HG03439 (cell line): ENCODE measurements around the gene NAV3.
A peak's percentile ranks its signal among the peaks of the same experiment; 100 is the strongest.

Experiments used
- ATAC-seq: cut with Tn5 transposase; IDR thresholded peaks from one replicate; pipeline ENCODE4 v1.9.1; 2021; ENCODE audit warnings: mild to moderate bottlenecking, moderate library complexity; ENCODE audit not compliant: unreplicated experiment

NAV3 gene

GRCh38 chr12:77845831-77846230, 15.1 kb downstream of the NAV3 start:
- ATAC-seq = no peak

DNA sequence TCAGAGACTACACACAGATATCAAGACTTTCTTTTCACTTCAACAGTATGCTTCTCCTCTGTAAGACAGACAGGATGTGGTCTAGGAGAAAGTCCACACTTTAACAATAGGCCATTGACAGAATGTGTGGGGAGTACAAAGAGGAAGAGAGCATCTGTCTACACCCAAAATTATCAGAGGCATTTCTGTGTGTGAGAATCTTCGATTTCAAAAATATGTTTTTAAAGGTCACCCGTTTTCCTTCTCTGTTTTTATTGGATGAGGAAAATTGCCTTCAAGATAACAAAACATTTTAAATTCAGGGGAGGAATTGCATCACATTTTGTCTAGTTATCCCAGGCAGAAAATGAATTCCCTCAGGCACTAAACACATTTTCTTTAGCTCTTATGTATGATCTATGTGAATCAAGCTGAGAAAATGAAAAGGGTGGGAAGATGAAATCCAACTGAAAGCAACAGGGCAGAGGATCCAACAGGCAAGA, 16.4 kb downstream of the NAV3 start:
- peak; percentile 77 for ATAC-seq

DNA sequence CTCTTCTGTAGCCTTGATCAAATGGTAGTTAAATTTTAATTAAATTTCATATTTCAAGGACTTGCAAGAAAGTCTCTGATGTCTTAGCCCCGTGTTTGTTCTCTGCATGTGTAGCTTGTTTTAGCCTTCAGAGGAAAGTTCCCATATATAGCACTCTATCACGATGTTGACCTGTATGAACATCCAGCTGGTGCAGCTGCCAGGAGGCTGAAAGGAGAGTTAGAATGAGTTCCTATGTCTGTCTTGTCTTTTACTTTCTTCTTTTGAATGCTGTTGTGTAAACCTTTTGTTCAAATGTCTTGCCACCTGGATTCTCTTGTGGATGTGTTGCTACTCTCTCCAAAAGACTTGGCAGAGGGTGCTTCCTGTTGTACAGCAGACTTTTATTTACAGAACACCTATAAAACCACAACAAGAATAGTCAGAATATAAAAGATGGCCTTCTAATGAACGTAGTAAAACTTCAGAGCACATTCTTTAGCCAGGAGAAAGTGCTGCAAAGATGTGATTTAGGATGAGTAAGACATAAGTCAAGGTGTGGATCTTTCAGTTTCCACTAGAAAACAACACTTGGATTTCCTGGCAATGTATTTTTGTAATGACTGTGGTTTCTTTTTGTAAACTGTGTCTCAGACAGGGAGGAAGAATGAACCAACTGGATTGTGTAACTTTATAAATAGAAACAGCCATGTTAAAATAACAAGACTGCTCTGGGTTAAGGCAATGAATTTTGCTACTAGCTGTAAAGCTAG, 17.2 kb downstream of the NAV3 start:
- no peak for ATAC-seq

- no peak for ATAC-seq
Measured at GRCh38 chr12:77850129-77850528, 19.4 kb downstream of the NAV3 start.

DNA sequence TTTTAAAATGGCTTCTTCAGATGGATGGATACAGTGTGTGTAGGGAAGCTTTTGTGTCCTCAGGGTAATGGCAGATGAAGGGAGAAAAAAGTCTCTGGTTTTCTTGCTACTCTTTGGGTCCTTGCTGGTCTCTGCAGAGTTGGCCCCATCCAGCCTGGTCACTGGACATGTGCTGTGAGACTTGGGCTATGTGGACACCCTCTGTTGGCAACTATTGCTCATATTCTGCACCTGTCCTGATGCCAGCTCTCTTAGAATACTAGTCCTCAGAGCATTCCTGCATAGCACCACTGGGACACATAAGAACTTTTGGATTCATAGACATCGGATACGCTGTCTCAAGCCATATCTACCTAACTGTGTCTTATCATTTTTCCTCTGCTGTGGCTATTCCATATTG, 20.0 kb downstream of the NAV3 start:
- no peak for ATAC-seq

DNA sequence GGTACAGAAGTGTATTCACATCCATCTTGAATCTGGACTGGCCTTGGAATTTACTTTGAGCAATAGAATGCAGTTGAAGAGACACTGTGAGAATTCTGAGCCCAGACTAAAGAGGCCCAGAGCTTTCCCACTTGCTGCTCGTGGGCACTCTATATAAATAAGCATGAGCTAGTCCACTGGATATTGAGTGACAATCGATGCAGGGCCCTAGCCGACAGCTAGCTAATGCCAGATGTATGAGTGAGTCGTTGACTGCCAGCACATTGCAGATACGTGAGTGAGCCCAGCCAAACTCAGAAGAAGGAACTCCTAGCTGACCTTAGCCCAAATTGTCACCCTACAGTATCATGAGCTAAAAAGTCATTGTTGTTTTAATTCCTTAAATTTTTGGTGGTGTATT, 24.9 kb downstream of the NAV3 start:
- ATAC-seq = no peak

DNA sequence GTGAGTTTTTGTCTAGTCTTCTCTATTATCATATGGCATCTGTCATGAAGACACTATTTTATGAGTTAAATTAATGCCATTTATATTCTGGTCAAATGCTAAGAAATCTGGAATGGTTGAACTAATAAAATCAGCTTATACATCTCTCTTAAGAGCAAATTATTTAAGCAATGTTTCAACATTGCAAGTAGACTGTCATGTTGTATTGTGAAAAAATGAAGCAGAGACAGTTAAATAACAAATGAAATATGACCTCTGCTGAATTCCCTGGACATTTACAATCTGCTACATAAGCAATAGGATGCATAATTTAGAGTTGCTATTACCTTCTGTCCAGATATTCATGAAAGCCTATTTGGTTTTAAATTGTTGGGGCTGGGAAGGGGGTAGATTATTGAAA, 30.6 kb downstream of the NAV3 start:
- ATAC-seq = no peak

DNA sequence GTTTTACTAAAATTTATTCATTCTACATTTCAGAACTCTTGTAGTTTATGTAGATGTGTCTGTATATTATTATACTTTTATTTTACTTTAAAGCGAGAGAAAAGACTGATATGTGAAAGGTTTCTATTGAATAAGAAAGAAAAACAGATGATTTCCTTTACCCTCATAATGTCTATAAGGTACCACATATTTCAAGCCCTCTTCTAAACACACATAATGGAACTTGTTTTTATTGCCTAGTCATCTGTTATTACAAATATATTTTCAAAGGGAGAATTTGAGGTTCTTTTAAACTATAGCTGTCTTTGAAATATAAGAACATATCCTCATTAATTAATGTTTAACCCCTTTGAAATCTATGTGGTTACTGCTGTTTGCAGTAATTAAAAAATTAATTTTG, 34.5 kb downstream of the NAV3 start:
- no peak for ATAC-seq

DNA sequence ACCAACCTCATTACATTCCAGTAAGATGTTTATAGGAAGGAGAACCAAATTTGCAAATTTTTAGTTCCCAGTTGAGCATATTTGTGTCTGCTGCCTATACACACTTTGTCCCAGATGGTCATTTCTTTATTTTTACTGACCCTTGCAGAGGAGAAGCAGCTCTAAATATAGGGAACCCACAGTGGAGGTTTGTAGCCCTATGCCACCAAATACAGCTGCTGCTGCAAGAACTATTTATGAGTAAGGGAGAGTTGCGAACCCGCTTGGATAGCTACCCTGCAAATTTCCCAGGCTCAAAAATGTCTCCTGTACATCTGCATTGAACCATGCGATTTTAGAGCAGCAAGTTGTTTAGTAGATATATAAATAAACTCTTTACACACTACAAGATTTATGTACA, 48.2 kb downstream of the NAV3 start:
- ATAC-seq = no peak

GRCh38 chr12:77882709-77883108, 52.0 kb downstream of the NAV3 start:
- no peak for ATAC-seq

DNA sequence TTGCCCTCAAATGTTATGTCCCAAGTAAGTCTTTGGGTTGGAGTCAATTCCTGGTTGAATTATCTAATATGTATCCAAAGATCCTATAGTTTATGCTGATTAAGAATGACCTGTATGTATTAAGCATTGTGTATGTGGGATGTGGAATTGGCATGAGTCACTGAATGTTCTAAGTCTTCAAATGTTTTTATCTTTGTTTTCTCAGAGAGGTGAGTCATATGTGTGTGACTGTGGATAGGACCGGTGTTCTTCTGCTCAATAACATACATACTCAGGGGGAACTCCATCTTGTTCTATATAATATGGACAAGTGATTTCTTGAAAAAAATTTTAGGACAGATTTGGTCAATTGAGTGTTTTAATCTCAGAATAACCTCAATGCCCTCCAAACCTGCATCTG, 57.9 kb downstream of the NAV3 start:
- no peak for ATAC-seq

DNA sequence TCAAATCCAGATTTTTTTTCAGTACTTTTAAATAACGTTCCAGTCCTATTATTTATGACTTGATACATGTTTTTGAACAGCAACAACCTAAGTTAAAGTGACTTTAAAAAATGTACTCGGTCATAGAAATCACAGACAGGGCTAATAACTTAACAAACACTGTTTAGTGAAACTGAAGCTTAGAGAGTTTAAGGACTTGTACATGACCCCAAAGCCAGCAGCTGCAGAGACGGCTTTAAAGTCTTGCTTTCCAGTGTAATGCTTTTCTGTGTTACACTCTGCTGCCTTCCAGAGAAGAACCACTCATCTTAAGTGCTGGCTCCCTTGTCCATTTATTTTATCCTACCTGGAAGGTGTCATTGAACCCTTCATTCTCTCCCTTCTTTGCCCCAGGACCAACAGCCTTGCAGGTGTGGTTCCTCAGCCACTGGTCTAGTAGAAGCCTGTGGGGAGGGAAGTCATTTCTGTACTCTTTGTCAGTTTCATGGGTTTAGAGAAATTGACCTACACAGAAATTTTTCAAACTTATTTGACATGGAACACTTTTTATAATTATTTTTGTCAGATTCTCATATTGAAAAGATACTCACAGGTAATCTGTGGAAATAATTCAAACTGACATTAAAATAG, 60.9 kb downstream of the NAV3 start:
- no peak for ATAC-seq

GRCh38 chr12:77893918-77894317, 63.2 kb downstream of the NAV3 start:
- ATAC-seq = no peak

DNA sequence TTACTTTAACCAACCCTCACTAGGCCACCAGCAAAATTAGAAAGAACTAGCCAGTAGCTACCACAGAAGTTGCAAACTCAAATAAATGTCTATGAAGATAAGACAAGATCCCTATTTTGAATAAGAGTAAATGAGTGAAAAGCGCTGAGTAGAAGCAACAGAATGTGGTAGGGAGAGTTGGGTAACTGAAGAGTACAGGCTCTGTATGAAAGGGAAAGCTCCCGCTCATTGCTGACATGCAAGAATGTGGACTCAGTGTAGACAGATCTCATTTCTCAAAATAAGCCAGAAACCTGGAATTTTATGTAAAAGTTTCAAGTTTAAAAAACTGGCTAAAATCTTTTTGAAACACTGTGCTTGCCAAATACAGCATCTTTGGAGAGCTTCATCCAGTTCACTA, 63.9 kb downstream of the NAV3 start:
- ATAC-seq = no peak

DNA sequence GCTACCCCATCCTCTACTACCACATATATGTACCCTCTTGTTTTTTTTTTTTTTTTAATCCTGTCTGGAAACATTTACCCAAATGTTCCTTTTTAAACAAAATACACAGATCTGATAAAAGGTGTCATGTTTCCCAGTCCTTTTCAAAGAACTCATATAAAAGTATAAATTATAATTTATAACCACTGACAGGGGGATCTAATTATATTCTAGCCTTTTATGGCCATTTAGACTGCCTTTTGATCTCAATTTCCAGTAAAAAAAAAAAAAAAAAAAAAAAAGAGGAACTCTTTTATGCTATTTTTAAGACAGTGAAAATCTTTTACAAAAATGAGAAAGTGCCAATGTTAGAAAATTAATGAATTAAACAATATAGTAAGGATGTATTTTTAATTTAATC, 65.0 kb downstream of the NAV3 start:
- no peak for ATAC-seq

DNA sequence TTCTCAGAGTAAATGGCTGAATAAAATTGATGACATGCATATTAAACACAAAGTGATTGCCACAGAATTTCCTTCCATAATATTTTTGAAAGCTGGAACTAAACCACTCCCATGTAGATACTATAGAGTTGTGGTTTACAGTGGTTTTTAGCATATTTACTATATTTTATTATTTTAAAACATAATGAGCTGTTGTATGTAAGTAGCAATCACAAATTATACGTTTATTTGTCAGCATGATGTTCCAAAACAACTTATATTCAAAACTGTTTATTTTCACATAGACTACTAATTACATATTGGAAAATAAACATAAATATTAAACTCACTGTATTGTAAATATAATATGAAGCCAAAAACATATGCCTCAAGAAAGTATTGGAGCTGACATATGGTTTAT, 77.2 kb downstream of the NAV3 start:
- no peak for ATAC-seq

- ATAC-seq = no peak
Measured at GRCh38 chr12:77914081-77914488, 83.4 kb downstream of the NAV3 start.

DNA sequence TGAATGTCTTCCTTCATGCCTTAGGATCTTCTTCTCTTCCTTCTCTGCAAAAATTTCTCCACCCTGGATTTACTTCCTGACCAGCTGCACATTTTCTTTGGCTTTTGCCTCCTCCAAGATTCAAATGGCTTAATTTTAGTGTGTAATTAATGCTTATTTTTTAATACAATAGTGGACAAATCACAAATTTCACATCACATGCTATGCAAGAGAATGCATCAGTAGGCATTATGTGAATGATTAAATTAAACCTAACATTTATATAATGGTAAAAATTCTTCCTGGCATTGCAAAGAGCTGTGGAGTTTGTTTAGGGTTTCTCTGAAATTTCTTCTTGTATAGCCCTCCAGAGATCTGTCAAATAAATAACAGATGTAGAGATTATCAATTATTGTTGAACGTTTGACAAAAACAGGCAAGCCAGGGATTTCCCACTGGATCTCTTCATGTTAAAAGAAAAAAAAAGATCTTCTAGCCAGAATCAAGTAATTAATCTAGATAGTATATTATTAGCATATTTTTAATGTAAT, 84.4 kb downstream of the NAV3 start:
- no peak for ATAC-seq

GRCh38 chr12:77916276-77916675, 85.6 kb downstream of the NAV3 start:
- ATAC-seq = no peak

DNA sequence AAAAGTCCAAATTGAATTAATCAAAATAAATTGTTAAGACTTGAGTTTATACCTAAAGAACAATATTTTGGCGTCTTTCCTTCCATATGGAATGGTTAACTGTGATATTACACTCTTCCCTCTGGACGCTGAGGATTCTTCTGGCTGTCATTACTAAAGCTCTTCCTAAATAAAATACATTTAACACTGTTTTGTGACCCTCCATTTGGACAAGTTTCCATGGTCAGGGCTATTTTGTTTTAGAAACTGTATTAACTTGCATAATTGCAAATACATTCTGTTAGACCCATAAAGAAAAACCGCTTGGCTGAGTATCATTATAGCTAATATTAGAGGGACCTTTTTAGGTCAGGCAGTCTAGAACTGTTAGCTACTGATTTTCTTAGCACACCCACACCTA, 87.4 kb downstream of the NAV3 start:
- ATAC-seq = no peak

GRCh38 chr12:77919450-77919849, 88.8 kb downstream of the NAV3 start:
- ATAC-seq = no peak

DNA sequence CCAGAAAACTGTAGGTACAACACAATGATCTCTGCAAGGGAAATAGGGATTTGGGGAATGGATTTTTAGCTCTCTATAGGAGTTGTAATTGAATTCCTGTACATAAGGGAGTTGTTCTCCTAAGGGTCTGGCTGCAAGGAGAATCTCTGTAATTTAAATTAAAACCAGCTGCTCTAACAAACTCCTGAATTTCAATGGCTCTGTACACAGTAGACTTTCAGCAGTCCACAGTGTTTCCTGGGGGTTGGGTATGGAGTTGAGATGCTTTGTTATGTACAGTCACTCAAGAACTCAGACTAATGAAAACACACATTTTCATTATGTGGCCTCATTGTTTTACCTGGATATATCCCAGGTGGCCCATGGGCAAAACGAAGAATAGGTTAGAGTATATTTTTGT, 93.2 kb downstream of the NAV3 start:
- ATAC-seq = no peak
